ENCODE measurements around the gene KIF3B. TPM values are rescaled to one million over a fixed set of nuclear protein-coding genes. Genes with fewer than 3 reads are reported as not detected.

The KIF3B gene
- total and polyA plus RNA-seq, 2 of the 13 experiments (the other 11 are each of a cell fraction or from before 2014, with no cell fraction given) = 23.6 to 28.8 TPM

DNA sequence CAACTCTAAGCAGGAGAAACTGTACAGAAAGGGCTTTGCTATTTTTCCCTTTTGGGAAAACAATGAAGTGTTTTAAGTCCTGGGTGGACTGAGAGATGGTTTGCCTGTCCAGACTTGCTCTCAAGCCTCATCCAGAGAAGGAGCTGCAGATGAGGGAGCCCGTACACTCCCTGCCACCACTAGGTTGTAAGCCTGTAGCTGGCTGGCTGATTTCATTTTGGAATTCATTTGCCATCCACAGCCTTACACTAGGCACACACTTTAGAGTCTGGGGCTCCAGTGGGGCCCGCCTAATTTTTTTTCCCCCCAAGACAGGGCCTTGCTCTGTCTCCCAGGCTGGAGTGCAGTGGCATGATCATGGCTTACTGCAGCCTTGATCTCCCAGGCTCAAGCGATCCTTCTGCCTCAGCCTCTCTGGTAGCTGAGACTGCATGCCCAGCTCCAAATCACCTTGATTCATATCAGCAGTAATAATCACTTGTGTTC lies 41.4 kb upstream of the KIF3B start (continued):
- TF ChIP-seq GATAD2A (CRISPR knock-in tag; IDR thresholded peaks at IDR 0.05) (no peak), ZNF225 (CRISPR knock-in tag; IDR thresholded peaks at IDR 0.05) (no peak), SIX1 (CRISPR knock-in tag; IDR thresholded peaks at IDR 0.05; ENCODE audit: borderline replicate concordance) (no peak), HOXD1 (CRISPR knock-in tag; IDR thresholded peaks at IDR 0.05) (no peak), ZNF446 (CRISPR knock-in tag; IDR thresholded peaks at IDR 0.05) (no peak), ZNF570 (CRISPR knock-in tag; IDR thresholded peaks at IDR 0.05; ENCODE audit: borderline replicate concordance) (no peak), ZNF879 (CRISPR knock-in tag; IDR thresholded peaks at IDR 0.05) (no peak), CENPT (CRISPR knock-in tag; IDR thresholded peaks at IDR 0.05; ENCODE audit: low read depth) (no peak), HOXA7 (CRISPR knock-in tag; IDR thresholded peaks at IDR 0.05) (no peak), ZNF883 (CRISPR knock-in tag; IDR thresholded peaks at IDR 0.05; ENCODE audit: not compliant biosample characterization) (peak; percentile 28), ZNF547 (CRISPR knock-in tag; IDR thresholded peaks at IDR 0.05) (no peak), ZKSCAN5 (CRISPR knock-in tag; IDR thresholded peaks at IDR 0.05) (no peak)
- TF ChIP-seq, protein P1, sequence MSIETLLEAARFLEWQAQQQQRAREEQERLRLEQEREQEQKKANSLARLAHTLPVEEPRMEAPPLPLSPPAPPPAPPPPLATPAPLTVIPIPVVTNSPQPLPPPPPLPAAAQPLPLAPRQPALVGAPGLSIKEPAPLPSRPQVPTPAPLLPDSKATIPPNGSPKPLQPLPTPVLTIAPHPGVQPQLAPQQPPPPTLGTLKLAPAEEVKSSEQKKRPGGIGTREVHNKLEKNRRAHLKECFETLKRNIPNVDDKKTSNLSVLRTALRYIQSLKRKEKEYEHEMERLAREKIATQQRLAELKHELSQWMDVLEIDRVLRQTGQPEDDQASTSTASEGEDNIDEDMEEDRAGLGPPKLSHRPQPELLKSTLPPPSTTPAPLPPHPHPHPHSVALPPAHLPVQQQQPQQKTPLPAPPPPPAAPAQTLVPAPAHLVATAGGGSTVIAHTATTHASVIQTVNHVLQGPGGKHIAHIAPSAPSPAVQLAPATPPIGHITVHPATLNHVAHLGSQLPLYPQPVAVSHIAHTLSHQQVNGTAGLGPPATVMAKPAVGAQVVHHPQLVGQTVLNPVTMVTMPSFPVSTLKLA (IDR thresholded peaks at IDR 0.05) = no peak
- TF ChIP-seq, protein P2, sequence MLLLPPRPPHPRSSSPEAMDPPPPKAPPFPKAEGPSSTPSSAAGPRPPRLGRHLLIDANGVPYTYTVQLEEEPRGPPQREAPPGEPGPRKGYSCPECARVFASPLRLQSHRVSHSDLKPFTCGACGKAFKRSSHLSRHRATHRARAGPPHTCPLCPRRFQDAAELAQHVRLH (CRISPR knock-in tag; IDR thresholded peaks at IDR 0.05; ENCODE audit: borderline replicate concordance, low read depth) = 0 out of 2 replicates have a peak, but pooled peaks have one; percentile 4
- TF ChIP-seq, protein P3, sequence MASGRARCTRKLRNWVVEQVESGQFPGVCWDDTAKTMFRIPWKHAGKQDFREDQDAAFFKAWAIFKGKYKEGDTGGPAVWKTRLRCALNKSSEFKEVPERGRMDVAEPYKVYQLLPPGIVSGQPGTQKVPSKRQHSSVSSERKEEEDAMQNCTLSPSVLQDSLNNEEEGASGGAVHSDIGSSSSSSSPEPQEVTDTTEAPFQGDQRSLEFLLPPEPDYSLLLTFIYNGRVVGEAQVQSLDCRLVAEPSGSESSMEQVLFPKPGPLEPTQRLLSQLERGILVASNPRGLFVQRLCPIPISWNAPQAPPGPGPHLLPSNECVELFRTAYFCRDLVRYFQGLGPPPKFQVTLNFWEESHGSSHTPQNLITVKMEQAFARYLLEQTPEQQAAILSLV (CRISPR knock-in tag; IDR thresholded peaks at IDR 0.05; ENCODE audit: borderline replicate concordance) = no peak
- TF ChIP-seq, protein P4, sequence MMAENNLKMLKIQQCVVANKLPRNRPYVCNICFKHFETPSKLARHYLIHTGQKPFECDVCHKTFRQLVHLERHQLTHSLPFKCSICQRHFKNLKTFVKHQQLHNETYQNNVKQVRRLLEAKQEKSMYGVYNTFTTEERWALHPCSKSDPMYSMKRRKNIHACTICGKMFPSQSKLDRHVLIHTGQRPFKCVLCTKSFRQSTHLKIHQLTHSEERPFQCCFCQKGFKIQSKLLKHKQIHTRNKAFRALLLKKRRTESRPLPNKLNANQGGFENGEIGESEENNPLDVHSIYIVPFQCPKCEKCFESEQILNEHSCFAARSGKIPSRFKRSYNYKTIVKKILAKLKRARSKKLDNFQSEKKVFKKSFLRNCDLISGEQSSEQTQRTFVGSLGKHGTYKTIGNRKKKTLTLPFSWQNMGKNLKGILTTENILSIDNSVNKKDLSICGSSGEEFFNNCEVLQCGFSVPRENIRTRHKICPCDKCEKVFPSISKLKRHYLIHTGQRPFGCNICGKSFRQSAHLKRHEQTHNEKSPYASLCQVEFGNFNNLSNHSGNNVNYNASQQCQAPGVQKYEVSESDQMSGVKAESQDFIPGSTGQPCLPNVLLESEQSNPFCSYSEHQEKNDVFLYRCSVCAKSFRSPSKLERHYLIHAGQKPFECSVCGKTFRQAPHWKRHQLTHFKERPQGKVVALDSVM (CRISPR knock-in tag; IDR thresholded peaks at IDR 0.05) = peak; percentile 40; the same call in 1 of the 2 replicates
- TF ChIP-seq, protein P5, sequence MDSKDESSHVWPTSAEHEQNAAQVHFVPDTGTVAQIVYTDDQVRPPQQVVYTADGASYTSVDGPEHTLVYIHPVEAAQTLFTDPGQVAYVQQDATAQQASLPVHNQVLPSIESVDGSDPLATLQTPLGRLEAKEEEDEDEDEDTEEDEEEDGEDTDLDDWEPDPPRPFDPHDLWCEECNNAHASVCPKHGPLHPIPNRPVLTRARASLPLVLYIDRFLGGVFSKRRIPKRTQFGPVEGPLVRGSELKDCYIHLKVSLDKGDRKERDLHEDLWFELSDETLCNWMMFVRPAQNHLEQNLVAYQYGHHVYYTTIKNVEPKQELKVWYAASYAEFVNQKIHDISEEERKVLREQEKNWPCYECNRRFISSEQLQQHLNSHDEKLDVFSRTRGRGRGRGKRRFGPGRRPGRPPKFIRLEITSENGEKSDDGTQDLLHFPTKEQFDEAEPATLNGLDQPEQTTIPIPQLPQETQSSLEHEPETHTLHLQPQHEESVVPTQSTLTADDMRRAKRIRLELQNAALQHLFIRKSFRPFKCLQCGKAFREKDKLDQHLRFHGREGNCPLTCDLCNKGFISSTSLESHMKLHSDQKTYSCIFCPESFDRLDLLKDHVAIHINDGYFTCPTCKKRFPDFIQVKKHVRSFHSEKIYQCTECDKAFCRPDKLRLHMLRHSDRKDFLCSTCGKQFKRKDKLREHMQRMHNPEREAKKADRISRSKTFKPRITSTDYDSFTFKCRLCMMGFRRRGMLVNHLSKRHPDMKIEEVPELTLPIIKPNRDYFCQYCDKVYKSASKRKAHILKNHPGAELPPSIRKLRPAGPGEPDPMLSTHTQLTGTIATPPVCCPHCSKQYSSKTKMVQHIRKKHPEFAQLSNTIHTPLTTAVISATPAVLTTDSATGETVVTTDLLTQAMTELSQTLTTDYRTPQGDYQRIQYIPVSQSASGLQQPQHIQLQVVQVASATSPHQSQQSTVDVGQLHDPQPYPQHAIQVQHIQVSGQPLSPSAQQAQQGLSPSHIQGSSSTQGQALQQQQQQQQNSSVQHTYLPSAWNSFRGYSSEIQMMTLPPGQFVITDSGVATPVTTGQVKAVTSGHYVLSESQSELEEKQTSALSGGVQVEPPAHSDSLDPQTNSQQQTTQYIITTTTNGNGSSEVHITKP (CRISPR knock-in tag; IDR thresholded peaks at IDR 0.05; ENCODE audit: low read depth) = no peak
- TF ChIP-seq, protein P6, sequence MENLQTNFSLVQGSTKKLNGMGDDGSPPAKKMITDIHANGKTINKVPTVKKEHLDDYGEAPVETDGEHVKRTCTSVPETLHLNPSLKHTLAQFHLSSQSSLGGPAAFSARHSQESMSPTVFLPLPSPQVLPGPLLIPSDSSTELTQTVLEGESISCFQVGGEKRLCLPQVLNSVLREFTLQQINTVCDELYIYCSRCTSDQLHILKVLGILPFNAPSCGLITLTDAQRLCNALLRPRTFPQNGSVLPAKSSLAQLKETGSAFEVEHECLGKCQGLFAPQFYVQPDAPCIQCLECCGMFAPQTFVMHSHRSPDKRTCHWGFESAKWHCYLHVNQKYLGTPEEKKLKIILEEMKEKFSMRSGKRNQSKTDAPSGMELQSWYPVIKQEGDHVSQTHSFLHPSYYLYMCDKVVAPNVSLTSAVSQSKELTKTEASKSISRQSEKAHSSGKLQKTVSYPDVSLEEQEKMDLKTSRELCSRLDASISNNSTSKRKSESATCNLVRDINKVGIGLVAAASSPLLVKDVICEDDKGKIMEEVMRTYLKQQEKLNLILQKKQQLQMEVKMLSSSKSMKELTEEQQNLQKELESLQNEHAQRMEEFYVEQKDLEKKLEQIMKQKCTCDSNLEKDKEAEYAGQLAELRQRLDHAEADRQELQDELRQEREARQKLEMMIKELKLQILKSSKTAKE (CRISPR knock-in tag; IDR thresholded peaks at IDR 0.05; ENCODE audit: borderline replicate concordance) = no peak
